ENCODE measurements around the gene DYNLRB2.

The DYNLRB2 gene

GRCh38 chr16:80577485-80578280, 36.9 kb downstream of the DYNLRB2 start:
- no peak overlapping the region for H3K4me3 ChIP-seq (ENCODE audit: low read length)
- TF ChIP-seq, protein P1, sequence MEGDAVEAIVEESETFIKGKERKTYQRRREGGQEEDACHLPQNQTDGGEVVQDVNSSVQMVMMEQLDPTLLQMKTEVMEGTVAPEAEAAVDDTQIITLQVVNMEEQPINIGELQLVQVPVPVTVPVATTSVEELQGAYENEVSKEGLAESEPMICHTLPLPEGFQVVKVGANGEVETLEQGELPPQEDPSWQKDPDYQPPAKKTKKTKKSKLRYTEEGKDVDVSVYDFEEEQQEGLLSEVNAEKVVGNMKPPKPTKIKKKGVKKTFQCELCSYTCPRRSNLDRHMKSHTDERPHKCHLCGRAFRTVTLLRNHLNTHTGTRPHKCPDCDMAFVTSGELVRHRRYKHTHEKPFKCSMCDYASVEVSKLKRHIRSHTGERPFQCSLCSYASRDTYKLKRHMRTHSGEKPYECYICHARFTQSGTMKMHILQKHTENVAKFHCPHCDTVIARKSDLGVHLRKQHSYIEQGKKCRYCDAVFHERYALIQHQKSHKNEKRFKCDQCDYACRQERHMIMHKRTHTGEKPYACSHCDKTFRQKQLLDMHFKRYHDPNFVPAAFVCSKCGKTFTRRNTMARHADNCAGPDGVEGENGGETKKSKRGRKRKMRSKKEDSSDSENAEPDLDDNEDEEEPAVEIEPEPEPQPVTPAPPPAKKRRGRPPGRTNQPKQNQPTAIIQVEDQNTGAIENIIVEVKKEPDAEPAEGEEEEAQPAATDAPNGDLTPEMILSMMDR (conservative IDR thresholded peaks at IDR 0.05; ENCODE audit: low read depth, low read length) = no peak
- no peak for DNase-seq (ENCODE audit: low read depth)

- H3K4me3 ChIP-seq (ENCODE audit: low read length) = no peak overlapping the region
- TF ChIP-seq, protein P1 (conservative IDR thresholded peaks at IDR 0.05; ENCODE audit: low read depth, low read length) = no peak
- DNase-seq (ENCODE audit: low read depth) = no peak
Observed at GRCh38 chr16:80580109-80580832, 39.5 kb downstream of the DYNLRB2 start.

DNA sequence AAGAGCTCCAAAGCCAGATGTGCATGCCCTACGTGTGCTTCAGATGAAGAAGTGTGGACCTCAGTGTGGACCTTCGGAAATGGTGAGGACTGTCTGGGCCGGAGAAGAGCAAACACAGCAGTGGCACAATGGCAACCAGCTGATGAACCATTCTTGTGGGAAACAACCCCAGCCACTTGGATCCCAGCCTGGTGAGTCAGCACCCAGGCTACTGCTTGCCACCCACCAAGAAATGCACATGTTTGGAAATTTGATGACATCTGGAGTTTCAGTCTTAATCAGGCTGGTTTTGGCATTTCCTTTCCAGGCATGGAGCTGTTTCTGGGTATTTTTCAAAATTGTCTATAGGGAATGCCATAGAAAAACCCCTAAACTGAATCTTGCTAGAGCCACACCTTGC, 42.7 kb downstream of the DYNLRB2 start:
- peak; percentile 30 for DNase-seq (ENCODE audit: low read depth)
- TF ChIP-seq, protein P1 (conservative IDR thresholded peaks at IDR 0.05; ENCODE audit: low read depth, low read length) = no peak
- H3K4me3 ChIP-seq (ENCODE audit: low read length) = no peak overlapping the region

GRCh38 chr16:80585764-80586163, 45.0 kb downstream of the DYNLRB2 start:
- DNase-seq (ENCODE audit: low read depth) = no peak
- H3K4me3 ChIP-seq (ENCODE audit: low read length) = no peak overlapping the region
- TF ChIP-seq, protein P1 (conservative IDR thresholded peaks at IDR 0.05; ENCODE audit: low read depth, low read length) = no peak

GRCh38 chr16:80586476-80586875, 45.7 kb downstream of the DYNLRB2 start:
- TF ChIP-seq, protein P1 (conservative IDR thresholded peaks at IDR 0.05; ENCODE audit: low read depth, low read length) = no peak
- no peak overlapping the region for H3K4me3 ChIP-seq (ENCODE audit: low read length)
- no peak for DNase-seq (ENCODE audit: low read depth)

DNA sequence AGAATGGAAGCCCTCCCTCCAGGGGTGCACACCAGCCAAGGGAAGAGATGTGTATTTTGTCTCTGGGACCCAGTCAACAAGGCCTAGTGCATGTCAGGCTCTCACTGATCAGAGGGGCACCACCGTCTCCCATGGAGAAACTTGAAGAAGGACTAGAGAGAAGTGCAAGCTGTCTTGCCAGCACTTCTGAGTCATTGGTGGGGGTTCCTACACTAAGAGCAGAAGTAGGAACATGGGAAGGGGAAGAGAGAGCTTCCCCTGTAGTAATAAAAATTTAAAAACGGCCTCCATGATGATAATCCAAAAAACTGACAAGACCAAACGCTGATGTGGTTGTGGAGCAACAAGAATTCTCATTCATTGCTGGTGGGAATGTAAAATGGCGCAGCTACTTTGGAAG, 46.3 kb downstream of the DYNLRB2 start:
- no peak overlapping the region for H3K4me3 ChIP-seq (ENCODE audit: low read length)
- DNase-seq (ENCODE audit: low read depth) = no peak
- TF ChIP-seq, protein P1 (conservative IDR thresholded peaks at IDR 0.05; ENCODE audit: low read depth, low read length) = no peak
